ENCODE results near the gene SLC9B2.

- TF ChIP-seq GATA3 (IDR thresholded peaks at IDR 0.05; ENCODE audit: low read depth, low read length) (no peak), GATA2 (IDR thresholded peaks at IDR 0.05; ENCODE audit: low read depth, low read length) (no peak)
Observed at GRCh38 chr4:103085555-103086196, 9.1 kb upstream of the SLC9B2 start.
